GM12801 (cell line): ENCODE data around the gene SNX4.

ENCODE experiments used
- CTCF ChIP-seq: IDR thresholded peaks from one replicate; pipeline ENCODE4 v1.5.1; 2011; ENCODE audit warnings: control low read depth; ENCODE audit not compliant: insufficient read length; ENCODE audit errors: extremely low read depth

The SNX4 gene

GRCh38 chr3:125512135-125512920, 7.7 kb downstream of the SNX4 start:
- TF ChIP-seq CTCF = no peak

DNA sequence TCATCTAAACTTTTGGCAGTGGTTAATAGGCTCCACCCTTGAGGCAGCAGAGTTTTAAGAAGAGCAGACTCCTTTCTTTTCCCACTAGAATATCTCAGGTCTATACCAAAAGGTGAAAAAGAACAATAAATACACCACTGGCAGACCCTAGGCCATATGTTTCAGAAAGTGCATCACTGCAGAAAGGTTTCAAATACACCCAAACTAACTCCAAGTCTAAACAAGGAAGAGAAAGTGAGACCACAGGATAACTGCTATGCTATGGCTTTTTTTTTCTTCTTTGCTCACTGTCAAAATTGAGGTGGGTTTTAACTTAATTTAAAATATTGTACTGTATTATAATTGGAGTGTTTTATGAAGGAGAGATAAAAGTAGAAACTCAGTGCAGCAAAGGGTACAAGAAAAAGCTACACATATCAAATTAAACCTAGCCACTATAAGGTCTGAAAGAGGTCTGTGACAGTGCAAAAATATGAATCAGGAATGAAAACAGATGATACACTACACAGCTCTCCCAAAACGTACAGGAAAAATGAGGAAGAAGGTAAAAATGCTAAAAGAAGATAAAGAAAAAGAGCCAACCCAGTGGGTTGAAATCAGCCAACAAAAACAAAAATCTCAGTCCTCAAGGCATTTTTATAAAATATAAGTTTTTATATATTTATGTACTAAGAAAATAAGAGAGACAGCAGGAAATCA, 8.4 kb downstream of the SNX4 start:
- no peak for TF ChIP-seq CTCF

GRCh38 chr3:125507128-125507527, 12.9 kb downstream of the SNX4 start:
- no peak for TF ChIP-seq CTCF

GRCh38 chr3:125498630-125499029, 21.4 kb downstream of the SNX4 start:
- TF ChIP-seq CTCF = no peak

- TF ChIP-seq CTCF = no peak
Measured at GRCh38 chr3:125496701-125497100, 23.3 kb downstream of the SNX4 start.

DNA sequence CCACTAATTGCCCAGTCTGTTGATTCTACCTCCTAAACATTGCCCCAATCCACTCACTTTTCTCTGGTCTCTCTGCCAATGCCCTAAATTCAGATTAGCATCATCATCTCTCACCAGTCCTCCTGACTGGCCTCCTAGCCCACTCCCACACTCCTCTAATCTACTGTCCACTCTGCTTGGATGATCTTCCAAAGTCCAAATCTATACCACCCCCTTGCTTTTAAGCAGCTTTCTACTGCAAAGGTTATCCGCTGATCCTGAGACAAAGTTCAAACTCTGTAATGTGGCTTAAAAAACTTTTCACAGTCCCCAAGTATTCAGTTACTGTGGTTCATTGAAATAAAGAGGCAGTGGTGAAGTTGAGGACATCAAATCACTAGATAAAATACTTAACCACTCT, 37.6 kb downstream of the SNX4 start:
- TF ChIP-seq CTCF = no peak

DNA sequence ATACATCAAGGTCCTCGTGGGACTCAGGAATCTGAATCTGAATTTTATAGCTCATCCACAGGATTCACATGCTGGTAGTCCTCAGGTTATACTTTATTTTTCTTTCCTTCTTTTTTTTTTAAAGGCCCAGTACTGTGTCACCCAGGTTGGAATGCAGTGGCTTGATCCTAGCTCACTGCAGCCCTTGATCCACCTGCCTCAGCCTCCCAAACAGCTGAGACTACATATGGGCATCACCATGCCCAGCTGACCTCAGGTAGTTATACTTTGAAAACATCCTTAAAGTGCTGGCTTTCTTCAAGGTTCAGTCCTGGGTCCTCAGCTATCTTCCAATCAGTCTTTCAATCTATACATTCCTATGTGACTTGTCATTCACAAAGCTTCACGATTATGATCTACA, 38.2 kb downstream of the SNX4 start:
- no peak for TF ChIP-seq CTCF
